GM18858 (cell line): ENCODE data around the gene SCARB1.
"Not testable (repeated sequence)": the region's sequence is repeated elsewhere in the genome, so short reads cannot be mapped to it uniquely, and the experiment has no call there.

ENCODE experiments used
- ATAC-seq: cut with Tn5 transposase; IDR thresholded peaks from one replicate; pipeline ENCODE4 v1.9.1; 2021; ENCODE audit not compliant: unreplicated experiment

The SCARB1 gene, protein sequence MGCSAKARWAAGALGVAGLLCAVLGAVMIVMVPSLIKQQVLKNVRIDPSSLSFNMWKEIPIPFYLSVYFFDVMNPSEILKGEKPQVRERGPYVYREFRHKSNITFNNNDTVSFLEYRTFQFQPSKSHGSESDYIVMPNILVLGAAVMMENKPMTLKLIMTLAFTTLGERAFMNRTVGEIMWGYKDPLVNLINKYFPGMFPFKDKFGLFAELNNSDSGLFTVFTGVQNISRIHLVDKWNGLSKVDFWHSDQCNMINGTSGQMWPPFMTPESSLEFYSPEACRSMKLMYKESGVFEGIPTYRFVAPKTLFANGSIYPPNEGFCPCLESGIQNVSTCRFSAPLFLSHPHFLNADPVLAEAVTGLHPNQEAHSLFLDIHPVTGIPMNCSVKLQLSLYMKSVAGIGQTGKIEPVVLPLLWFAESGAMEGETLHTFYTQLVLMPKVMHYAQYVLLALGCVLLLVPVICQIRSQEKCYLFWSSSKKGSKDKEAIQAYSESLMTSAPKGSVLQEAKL

DNA sequence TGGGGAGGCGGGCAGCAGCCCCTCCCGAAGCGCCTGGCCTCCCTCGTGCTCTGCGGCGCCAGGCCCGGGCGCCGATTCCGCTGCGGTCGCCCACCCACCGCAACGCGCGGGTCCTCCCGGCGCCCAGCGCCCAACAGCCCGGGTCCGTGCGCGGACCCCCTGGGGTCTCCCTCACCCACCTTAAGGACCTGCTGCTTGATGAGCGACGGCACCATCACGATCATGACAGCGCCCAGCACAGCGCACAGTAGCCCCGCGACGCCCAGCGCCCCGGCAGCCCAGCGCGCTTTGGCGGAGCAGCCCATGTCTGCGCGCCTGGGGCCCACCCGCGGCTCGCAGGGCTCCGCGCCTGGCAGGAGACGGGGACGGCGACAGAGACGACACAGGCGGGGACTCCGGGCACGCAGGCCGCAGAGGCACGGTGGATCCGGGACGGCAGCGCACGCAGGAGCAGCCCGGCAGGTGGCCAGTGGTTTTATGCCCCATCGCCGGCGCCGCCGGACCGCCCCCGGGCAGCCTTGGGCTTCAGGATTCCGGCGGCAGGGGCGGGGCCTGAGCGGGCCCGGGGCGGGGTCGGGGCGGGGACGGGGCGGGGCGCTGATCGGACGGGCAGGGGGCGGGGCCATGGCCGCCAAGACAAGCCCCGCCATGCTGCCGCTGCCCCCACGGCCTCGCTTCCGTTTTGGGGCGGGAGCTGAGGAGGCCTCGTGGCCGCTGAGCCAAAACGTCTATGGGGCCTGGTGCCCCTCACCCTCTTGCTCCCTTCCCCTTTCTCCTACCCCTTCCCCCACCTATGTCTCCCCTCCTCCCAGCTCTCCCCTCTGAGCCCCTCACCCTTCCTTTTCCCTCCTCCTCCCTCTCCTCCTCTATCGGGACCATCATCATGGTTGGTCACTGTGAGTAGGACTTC lies at the start of gene SCARB1:
TSS of gene SCARB1 (minus strand) at position 449 of the 910 bp plus-strand sequence. CDS start at position 305, 144 bp downstream.
- peak; percentile 53 for ATAC-seq

GRCh38 chr12:124912529-124913287 lies 49.0 kb upstream of the SCARB1 start:
- not testable (repeated sequence) for ATAC-seq

DNA sequence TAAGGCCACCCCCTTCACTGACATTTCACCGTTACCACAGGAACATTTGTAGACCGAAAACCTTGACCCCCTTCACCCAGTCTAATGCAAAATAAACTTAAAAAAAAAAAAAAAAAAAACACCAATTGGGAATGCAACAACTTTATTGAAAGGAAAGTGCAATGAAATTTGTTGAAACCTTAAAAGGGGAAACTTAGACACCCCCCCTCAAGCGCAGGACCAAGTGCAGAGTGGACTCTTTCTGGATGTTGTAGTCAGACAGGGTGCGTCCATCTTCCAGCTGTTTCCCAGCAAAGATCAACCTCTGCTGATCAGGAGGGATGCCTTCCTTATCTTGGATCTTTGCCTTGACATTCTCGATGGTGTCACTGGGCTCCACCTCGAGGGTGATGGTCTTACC lies 47.9 kb upstream of the SCARB1 start:
- ATAC-seq, result not testable (repeated sequence)

DNA sequence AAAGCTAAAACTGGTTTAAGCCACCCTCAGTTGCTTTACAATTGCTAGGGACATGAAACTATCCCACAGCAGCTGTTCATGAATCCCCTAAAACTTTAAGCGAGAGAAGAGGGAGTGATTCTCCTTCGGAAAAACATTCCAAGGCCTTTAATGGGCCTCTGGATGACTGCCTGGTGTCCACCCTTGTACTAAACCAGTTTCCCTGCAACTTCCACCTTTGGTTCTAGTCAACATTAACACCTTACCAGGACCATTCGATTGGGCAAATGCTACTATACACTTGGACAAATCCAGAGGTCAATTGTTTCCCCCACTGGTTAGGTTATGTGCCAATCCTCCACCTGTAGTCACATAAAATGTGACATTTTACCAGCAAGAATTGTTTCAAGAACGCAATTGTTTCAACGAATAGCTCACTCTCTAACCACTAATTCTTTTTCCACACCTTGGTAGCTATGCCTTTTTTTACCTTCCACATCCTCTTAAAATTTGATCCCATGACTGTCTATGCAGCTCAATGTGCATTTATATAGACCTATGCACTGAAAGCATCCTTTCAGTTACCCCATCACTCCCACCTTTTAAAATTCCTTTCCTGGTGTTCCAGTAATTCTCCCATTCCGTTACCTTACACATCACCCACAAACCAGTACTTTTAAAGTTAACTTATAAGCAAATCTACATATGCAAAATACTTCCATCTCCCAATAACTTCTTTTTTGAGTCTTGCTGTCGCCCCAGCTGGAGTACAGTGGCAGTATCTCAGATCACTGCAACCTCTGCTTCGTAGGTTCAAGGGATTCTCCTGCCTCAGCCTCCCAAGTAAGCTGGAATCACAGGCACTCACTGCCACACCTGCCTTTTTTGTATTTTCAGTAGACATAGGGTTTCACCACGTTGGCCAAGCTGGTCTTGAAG lies 47.2 kb upstream of the SCARB1 start:
- no peak for ATAC-seq

DNA sequence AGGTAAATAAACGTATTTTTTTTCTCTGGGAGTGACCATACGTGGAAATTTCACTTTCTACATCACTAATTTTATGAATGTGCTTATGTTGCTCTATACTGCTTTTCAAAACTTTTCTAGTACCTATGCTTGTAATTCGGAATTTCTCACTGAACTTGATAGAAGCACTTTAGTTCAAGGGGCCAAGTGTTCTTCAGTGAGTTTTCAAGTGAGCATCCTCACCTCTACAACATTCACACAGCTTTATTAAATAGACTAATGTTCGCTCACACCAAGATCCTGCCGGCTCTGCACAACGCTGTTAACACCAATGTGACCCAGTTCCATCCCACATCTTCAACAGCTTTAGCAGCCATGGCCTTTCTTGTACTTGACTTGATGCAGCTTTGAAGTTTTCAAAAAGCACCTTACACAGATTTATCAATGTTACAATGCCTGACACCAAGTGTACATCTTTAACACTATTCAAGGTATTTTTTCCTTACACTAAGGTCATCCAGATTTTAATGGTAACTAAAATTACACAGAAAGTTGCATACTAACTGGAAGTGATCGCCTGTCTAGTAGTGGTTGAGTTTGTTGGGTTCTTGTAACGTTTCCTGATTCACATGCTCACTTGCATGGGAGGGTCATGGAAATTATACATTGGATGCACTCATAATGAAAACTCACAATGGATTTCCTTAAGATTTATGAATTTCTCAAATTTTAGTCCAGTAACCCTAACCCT lies 46.3 kb upstream of the SCARB1 start:
- no peak for ATAC-seq

- peak; percentile 41 for ATAC-seq
Measured at GRCh38 chr12:124906606-124907261, 43.1 kb upstream of the SCARB1 start.

- no peak for ATAC-seq
Measured at GRCh38 chr12:124904306-124905098, 40.8 kb upstream of the SCARB1 start.

GRCh38 chr12:124902916-124903315 lies 39.3 kb upstream of the SCARB1 start:
- ATAC-seq, result no peak

- no peak for ATAC-seq
Measured at GRCh38 chr12:124901003-124901402, 37.3 kb upstream of the SCARB1 start.

DNA sequence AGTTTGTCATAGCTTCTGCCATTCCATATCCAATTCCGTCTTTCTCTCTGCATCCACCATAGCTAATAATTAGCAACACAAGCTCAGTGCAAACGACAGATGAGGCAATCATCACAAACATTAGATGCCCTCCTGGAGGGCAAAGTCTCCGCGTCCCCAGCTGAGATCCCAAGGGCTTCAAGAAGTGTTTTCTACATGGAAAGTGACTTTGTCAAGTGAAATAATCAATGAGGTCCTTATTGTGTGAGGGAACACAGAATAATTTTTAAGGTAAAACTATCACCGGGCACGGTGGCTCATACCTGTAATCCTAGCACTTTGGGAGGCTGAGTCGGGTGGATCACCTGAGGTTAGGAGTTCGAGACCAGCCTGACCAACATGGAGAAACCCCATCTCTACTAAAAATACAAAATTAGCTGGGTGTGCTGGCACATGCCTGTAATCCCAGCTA lies 36.7 kb upstream of the SCARB1 start:
- ATAC-seq, result not testable (repeated sequence)

DNA sequence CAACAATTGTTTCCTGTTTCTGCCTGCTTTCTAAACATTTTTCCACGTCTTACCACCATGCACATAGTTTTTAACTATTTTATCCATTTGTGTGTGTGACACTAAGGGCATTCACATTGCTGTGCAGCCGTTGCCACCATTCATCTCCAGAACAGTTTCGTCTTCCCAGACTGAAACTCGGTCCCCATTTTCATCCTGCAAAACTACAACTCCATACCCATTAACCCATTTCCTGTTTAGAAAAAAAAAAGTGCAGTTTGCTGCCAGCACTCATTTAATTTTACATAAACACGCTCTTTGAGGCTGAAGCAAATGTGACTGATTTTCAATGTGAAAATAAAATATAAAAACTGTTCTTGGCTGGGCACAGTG lies 35.2 kb upstream of the SCARB1 start:
- no peak for ATAC-seq

DNA sequence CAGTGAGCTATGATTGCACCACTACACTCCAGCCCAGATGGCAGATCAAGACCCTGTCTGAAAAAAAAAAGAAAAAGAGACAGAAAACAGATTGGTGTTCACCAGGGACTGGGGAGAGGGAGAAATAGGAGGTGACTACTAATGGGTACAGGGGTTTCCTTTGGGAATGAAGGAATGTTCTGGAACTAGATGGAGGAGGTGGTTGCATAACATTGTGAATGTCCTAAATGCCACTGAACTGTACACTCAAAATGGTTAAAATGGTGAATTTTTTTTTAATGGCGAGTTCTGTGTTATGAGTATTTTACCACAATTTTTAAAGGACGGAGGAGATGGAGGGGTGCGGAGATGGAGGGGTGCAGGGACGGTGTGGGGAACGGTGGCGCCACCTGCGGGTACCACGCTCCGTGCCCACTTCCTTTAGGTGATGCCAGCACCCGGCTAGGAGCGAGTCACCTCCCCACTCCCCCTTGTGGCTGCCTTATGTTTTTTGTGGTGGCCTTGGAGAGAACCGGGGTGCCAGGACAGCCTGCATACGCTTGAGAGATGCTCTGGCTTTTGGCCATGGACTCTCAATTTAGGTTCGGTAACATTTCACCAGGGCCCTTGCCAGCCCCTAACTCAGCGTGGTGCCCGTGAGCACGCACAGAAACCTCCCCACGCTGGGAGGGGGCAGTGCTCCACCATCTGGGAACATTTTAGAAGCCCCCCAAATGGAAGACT lies 34.7 kb upstream of the SCARB1 start:
- no peak for ATAC-seq

DNA sequence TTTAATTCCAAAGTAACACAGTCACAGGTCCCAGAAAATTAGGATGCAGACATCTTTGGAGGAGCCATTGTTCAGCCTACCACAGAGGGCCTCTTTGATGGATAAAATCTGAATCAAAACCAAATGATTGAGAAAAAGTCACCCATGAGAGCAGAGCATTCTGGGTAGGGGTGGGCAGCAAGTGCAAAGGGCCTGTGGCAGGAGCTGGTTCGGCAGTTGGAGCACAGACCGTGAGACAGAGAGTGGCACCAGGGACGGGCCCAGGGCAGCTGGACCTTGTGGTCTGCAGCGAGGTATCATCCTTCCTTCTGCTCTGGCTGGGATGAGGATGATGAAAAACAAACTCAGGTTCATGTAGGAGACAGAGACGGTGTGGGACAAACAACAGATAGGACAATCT lies 32.8 kb upstream of the SCARB1 start:
- ATAC-seq, result no peak

DNA sequence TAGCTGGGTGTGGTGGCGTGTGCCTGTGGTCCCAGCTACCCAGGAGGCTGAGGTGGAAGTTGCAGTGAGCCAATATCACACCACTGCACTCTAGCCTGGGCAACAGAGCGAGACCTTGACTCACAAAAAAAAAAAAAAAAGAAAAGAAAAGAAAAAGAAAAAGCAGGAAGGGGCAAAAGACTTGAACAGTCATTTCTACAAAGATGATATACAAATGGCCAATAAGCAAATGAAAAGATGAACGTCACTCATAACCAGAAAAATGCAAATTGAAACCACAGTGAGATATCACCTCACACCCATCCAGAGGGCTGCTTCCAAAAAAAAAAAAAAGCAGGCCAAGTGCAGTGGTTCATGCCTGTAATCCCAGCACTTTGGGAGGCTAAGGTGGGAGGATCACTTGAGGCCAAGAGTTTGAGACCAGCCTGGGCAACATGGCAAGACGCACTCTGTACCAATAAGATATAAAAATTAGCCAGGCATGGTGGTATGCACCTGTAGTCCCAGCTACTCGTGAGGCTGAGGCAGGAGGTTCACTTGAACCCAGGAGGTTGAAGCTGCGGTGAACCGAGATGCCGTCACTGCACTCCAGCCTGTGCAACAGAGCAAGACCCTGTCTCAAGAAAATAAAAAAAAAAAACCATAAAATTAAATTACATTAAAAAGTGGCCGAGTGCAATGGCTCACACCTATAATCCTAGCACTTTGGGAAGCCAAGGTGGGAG lies 30.3 kb upstream of the SCARB1 start:
- ATAC-seq, result peak; percentile 56

DNA sequence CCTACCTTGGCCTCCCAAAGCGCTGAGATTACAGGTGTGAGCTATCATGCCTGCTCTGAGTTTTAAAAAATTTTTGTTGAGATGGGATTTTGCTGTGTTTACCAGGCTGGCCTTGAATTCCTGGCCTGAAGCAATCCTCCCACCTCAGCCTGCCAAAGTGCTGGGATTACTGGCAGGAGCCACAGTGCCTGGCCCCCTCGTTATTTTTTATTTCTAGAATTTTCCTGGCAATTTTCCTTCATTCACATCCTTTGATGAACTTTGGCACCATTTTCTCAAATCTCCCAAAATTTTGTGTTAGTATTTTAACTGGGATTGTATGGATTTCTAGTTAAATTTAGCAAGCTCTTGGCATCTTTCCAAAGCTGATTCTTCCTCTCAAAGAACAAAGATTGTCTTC lies 24.6 kb upstream of the SCARB1 start:
- ATAC-seq, result no peak

GRCh38 chr12:124887766-124888165 lies 24.1 kb upstream of the SCARB1 start:
- not testable (repeated sequence) for ATAC-seq
